GM18867 (cell line): ENCODE results near the gene KLF2.
"Not testable (repeated sequence)": the region's sequence is repeated elsewhere in the genome, so short reads cannot be mapped to it uniquely, and the experiment has no call there.

Experiments used
- ATAC-seq: cut with Tn5 transposase; IDR thresholded peaks from one replicate; pipeline ENCODE4 v1.9.1; 2021; ENCODE audit warnings: mild to moderate bottlenecking, moderate library complexity; ENCODE audit not compliant: unreplicated experiment

The KLF2 gene

DNA sequence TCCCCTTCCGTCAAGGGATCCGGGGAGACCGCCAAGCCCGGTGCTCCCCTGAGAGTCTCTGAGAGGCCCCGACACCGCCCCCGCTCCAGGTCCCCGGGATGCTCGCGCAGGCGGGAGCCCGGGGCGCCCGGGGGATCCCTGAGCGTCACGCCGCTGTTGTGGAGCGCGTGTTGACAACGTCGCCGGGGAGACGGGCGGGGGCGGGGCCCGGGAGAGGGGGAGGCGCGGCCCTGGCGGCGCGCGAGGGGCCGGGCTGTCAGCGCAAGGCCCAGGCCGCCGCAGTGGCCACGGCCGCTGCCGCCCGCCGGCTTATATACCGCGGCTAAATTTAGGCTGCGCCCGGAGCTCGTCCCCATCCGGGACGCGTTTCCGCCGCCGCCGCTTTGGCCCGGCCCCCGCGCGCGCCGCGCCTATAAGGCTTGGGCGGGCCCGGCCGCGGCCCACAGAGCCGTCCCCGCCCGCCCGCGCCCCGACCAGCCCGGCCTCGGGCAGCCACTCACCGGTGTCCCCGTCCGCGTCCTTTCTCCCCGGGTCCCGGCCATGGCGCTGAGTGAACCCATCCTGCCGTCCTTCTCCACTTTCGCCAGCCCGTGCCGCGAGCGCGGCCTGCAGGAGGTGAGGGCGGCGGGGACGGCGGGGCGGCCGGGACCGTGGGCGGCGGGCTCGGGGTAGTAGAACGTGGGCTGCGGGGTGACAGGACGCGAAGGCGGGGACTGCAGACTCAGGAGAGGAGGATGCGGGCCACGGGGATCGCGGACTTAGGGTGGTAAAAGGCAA is at the start of gene KLF2:
TSS of gene KLF2 (plus strand) at position 443 of the 777 bp plus-strand sequence. CDS start at position 541, 98 bp downstream.
- ATAC-seq = peak; percentile 65

GRCh38 chr19:16280306-16280705 is 44.3 kb upstream of the KLF2 start:
- no peak for ATAC-seq

DNA sequence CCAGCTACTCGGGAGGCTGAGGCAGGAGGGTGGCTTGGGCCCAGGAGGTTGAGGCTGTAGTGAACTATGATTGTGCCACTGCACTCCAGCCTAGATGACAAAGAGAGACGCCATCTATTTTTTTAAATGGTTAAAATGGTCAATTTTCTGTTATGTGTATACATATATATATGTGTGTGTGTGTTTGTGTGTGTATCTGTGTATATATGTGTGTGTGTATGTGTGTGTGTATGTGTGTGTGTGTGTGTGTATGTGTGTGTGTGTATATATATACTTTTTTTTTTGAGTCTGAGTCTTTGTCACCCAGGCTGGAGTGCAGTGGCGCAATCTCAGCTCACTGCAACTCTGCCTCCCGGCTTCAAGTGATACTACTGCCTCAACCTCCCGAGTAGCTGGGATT is 42.9 kb upstream of the KLF2 start:
- no peak for ATAC-seq

- ATAC-seq = no peak
Measured at GRCh38 chr19:16283210-16284061, 41.2 kb upstream of the KLF2 start.

DNA sequence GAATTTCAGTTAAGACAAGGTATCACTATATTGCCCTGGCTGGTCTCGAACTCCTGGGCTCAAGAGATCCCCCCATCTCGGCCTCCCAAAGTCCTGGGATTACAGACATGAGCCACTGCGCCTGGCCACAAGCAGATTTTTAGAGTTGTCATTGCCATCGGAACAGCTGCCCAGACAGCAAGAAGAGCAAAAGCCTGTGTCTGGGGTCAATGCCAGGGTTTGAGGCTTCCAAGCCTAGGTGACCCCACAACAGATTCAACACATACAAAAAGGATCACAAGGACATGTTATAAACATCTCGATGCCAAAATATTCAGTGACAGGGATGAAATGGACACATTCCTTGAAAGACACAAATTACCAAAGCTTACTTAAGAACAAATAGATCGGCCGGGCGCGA is 40.1 kb upstream of the KLF2 start:
- ATAC-seq = no peak

DNA sequence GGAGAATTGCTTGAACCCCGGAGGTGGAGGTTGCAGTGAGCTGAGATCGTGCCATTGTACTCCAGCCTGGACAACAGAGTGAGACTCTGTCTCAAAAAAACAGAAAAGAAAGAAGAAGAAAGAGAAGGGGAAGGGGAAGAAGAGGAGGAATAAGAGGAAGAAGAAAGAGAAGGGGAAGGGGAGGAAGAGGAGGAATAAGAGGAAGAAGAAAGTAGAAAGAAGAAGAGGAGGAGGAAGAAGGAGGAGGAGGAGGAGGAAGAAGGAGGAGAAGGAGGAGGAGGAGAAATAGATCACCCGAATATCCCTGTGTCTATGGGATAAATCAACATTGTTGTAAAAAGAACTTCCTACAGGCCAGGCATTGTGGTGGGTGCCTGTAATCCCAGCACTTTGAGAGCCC is 39.5 kb upstream of the KLF2 start:
- not testable (repeated sequence) for ATAC-seq

DNA sequence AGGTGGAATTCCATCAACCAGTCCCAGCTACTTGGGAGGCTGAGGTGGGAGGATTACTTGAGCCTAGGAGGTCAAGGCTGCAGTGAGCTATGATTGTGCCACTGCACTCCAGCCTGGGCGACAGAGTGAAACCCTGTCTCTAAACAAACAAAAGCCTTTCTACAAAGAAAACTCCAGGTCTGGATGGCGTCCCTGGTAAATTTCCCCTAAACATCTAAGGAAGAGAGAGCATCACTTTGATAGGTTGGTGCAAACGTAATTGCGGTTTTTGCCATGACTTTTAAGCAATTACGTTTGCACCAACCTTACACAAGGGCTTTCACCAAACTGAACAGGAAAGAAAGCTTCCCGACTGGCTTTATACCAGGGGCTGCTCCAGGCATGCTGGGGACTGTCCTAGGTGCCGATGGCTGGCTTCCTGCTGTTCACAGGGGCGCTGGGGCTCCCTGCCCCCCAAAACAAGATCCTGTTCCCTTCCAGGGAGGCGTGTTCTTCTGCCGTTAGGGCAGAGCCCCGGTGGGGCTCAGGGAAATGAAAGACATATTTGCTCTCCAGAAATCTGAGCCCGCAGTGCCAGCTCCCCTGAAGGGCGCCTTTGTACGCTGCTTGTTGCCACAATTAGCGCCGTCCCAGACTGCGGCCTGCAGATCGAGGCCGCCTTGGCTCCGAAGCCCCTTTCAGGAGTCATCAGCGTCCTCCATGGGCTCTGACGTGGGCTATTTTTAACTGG is 38.7 kb upstream of the KLF2 start:
- ATAC-seq = no peak

- no peak for ATAC-seq
Measured at GRCh38 chr19:16288544-16288943, 36.1 kb upstream of the KLF2 start.

DNA sequence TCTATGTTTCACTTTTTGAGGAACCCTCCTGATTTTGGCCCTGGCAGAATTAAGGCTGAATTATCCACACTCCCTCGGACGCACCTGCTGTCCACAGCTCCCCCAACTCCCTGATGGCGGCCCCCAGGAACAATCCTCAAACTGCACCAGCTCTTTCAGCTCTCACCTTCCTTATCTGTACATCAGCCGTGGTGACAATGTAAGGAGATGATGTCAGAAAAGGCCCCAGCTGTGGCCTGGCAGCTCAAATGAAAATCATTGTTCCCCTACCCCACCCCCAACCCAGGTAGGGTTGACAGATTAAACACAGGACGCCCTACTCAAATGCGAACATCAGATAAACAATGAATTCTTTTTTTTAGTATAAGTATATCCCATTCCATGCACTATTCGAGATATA is 35.0 kb upstream of the KLF2 start:
- no peak for ATAC-seq

DNA sequence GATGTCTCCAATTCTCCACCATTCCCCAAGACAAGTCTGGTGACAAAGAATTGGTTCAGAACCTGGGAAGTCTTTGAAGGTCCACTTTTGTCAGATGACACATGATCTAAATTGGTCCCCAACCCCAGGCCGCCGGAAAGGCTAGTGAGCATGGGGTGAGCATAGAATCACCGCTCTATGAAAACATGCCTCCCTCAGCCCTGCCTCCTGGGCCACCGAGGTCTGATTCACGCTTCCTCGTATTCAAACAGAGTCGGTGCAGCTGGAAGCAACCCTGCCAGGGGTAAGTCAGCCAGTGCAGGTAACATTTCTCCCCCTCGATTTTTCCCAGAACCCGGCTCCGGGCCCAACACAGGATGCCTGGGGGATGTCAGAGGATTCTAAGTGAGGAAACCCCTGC is 33.9 kb upstream of the KLF2 start:
- no peak for ATAC-seq

DNA sequence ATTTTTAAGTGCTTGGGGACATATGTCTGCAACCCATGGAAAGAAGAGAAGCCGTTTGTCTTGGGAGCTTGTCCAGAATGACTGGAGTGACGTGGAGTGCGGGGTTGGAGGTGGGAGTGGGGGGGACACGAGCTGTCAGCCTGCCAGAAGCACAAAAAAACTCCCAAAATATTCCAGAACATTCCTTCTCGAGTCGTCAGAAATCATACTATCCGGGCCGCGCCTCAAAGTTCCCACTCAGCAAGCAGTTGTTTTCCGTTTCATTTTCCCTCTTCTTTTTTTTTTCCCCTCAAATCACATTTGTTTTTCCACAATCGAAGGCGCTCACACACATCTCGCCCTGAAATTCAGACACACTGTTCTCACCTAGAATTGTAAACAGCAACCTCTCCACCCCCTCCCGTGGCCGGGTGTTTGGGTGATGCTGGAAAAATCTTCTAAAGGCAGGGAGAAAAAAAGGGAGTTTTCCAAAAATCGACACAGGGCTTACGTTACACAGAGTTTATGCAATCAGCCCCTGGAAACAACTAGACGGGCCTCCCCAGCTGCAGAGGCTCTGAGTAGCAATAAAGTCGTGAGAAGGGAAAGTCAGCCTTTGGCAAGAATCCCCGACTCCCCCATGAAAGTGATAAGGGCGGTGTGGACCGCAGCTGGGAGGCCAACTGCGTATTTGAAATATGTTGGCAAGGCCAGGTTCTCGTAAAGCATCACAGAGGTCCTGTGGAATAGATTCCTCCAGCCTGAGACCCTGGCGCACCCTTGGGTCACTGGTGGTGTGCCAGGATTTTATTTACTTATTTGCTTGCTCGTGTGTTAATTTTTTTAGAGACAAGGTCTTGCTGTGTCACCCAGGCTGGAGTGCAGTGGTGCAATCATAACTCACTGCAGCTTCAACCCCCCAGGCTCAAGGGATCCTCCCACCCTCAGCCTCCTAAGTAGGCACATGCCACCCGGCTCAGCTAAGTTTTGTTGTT is 31.2 kb upstream of the KLF2 start:
- no peak for ATAC-seq

DNA sequence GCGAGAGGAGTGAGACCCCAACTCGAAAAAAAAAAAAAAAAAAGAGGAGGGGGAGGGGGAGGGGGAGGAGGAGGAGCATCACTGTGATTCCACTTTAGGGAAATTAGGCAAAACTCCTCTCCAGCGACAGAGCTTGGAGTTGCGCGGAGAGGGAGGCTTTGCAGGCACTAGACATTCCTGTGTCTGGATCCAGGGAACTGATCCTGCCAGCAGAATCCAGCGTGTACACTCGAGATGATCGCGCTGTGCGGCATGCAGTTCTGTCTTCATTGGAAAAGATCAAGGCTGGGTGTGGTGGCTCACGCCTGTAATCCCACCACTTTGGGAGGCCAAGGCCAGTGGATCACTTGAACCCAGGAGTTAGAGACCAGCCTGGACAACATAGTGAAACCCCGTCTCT is 29.6 kb upstream of the KLF2 start:
- no peak for ATAC-seq

GRCh38 chr19:16296713-16297112 is 27.9 kb upstream of the KLF2 start:
- no peak for ATAC-seq

- ATAC-seq = no peak
Measured at GRCh38 chr19:16297575-16298178, 26.9 kb upstream of the KLF2 start.

GRCh38 chr19:16298334-16298733 is 26.3 kb upstream of the KLF2 start:
- no peak for ATAC-seq

DNA sequence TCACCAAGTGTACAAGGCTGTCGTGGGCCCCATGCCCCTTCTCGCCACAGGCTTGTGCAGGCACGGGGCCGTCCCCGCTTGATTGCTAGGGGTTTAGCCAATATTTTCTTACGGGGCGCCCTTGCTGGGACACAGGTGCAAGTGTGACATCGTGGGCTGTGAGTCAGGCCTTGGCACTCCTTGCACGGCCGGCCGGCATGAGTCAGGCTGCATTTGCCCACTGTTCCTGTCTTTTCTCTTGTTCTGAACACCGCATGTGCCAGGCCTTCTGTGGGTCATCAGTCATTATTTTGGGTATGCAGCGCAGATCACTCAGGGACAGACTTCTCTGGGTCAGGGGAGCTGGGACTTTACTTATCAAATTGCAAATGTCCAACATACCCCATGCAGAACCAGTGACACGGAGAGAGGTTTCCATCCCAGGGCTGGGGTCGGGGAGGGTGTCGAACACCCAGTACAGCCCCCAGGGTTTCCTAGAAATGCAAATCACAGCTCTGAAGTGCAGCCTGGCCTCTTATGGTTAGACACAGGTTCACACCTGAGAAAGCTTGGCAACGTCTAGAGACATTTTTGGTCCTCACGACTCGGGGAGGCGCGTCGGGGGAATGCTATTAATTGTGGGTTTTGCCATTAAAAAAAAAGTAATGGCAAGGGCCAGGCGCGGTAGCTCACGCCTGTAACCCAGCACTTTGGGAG is 22.5 kb upstream of the KLF2 start:
- no peak for ATAC-seq

- ATAC-seq = no peak
Measured at GRCh38 chr19:16303755-16304154, 20.9 kb upstream of the KLF2 start.

DNA sequence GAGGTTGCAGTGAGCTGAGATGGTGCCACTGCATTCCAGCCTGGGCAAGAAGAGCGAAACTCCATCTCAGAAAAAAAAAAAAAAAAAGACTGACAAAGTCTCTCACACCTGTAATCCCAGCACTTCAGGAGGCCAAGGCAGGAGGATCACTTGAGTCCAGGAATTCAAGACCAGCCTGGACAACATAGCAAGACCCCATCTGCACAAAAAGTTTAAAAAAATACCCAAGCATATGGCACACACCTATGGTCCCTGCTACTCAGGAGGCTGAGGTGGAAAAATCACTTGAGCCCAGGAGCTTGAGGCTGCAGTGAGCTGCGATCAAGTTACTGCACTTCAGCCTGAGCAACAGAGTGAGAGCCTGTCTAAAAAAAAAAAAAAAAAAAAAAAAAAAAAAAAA is 20.1 kb upstream of the KLF2 start:
- ATAC-seq = not testable (repeated sequence)

DNA sequence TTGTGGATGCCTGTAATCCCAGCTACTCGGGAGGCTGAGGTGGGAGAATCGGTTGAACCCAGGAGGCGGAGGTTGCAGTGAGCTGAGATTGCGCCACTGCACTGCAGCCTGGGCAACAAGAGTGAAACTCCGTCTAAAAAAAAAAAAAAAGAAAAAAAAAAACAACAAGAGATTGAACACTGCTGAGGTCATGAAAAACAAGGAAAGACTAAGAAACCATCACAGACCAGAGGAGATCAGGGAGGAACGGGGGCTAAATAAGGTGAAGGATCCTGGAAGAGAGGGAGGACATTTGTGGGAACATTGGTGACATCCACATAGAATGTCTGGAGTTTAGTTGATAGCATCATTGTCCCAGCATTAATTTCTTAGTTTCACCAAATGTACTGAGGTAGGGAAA is 19.6 kb upstream of the KLF2 start:
- ATAC-seq = not testable (repeated sequence)
